GM19438 (cell line): ENCODE results near the gene TC2N.

ENCODE experiments used
- ATAC-seq: cut with Tn5 transposase; IDR thresholded peaks from one replicate; pipeline ENCODE4 v1.9.1; 2021; ENCODE audit warnings: low read depth; ENCODE audit not compliant: unreplicated experiment

Gene TC2N

GRCh38 chr14:91731018-91731417, 136.3 kb downstream of the TC2N start:
- no peak for ATAC-seq

- ATAC-seq: no peak
Observed at GRCh38 chr14:91729756-91730155, 137.6 kb downstream of the TC2N start.
